ENCODE results near the gene ACTA2.
A peak's percentile ranks its signal among the peaks of the same experiment; 100 is the strongest.

DNA sequence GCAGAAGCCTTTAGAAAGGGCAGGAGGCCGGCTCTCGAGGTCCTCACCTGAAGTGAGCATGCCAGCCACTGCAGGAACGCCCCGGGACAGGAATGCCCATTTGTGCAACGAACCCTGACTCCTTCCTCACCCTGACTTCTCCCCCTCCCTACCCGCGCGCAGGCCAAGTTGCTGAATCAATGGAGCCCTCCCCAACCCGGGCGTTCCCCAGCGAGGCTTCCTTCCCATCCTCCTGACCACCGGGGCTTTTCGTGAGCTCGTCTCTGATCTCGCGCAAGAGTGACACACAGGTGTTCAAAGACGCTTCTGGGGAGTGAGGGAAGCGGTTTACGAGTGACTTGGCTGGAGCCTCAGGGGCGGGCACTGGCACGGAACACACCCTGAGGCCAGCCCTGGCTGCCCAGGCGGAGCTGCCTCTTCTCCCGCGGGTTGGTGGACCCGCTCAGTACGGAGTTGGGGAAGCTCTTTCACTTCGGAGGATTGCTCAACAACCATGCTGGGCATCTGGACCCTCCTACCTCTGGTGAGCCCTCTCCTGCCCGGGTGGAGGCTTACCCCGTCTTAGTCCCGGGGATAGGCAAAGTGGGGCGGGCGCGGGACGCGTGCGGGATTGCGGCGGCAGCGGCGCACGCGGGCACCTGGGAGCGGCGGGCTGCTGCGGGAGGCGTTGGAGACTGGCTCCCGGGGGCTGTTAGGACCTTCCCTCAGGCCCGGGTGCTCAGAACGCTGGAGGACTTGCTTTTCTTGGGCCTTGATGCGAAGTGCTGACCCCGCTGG lies 38.0 kb upstream of the ACTA2 start, which contains the start of gene FAS:
- TF ChIP-seq, protein P1, sequence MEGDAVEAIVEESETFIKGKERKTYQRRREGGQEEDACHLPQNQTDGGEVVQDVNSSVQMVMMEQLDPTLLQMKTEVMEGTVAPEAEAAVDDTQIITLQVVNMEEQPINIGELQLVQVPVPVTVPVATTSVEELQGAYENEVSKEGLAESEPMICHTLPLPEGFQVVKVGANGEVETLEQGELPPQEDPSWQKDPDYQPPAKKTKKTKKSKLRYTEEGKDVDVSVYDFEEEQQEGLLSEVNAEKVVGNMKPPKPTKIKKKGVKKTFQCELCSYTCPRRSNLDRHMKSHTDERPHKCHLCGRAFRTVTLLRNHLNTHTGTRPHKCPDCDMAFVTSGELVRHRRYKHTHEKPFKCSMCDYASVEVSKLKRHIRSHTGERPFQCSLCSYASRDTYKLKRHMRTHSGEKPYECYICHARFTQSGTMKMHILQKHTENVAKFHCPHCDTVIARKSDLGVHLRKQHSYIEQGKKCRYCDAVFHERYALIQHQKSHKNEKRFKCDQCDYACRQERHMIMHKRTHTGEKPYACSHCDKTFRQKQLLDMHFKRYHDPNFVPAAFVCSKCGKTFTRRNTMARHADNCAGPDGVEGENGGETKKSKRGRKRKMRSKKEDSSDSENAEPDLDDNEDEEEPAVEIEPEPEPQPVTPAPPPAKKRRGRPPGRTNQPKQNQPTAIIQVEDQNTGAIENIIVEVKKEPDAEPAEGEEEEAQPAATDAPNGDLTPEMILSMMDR (IDR thresholded peaks at IDR 0.05; ENCODE audit: low read depth, low read length, missing input control): no peak
- TF ChIP-seq, protein P2, sequence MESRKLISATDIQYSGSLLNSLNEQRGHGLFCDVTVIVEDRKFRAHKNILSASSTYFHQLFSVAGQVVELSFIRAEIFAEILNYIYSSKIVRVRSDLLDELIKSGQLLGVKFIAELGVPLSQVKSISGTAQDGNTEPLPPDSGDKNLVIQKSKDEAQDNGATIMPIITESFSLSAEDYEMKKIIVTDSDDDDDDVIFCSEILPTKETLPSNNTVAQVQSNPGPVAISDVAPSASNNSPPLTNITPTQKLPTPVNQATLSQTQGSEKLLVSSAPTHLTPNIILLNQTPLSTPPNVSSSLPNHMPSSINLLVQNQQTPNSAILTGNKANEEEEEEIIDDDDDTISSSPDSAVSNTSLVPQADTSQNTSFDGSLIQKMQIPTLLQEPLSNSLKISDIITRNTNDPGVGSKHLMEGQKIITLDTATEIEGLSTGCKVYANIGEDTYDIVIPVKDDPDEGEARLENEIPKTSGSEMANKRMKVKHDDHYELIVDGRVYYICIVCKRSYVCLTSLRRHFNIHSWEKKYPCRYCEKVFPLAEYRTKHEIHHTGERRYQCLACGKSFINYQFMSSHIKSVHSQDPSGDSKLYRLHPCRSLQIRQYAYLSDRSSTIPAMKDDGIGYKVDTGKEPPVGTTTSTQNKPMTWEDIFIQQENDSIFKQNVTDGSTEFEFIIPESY (IDR thresholded peaks at IDR 0.05): no peak
- peak; percentile 41 for TF ChIP-seq TAF1 (conservative IDR thresholded peaks at IDR 0.05)
- TF ChIP-seq, protein P3, sequence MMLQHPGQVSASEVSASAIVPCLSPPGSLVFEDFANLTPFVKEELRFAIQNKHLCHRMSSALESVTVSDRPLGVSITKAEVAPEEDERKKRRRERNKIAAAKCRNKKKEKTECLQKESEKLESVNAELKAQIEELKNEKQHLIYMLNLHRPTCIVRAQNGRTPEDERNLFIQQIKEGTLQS (IDR thresholded peaks at IDR 0.05): no peak
- TF ChIP-seq EGR1 (IDR thresholded peaks at IDR 0.05; ENCODE audit: low read depth in 2 of 2): no peak
- TF ChIP-seq, protein P4, sequence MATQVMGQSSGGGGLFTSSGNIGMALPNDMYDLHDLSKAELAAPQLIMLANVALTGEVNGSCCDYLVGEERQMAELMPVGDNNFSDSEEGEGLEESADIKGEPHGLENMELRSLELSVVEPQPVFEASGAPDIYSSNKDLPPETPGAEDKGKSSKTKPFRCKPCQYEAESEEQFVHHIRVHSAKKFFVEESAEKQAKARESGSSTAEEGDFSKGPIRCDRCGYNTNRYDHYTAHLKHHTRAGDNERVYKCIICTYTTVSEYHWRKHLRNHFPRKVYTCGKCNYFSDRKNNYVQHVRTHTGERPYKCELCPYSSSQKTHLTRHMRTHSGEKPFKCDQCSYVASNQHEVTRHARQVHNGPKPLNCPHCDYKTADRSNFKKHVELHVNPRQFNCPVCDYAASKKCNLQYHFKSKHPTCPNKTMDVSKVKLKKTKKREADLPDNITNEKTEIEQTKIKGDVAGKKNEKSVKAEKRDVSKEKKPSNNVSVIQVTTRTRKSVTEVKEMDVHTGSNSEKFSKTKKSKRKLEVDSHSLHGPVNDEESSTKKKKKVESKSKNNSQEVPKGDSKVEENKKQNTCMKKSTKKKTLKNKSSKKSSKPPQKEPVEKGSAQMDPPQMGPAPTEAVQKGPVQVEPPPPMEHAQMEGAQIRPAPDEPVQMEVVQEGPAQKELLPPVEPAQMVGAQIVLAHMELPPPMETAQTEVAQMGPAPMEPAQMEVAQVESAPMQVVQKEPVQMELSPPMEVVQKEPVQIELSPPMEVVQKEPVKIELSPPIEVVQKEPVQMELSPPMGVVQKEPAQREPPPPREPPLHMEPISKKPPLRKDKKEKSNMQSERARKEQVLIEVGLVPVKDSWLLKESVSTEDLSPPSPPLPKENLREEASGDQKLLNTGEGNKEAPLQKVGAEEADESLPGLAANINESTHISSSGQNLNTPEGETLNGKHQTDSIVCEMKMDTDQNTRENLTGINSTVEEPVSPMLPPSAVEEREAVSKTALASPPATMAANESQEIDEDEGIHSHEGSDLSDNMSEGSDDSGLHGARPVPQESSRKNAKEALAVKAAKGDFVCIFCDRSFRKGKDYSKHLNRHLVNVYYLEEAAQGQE (IDR thresholded peaks at IDR 0.05): no peak
- TF ChIP-seq YY1 (IDR thresholded peaks at IDR 0.05): peak; percentile 59
- TF ChIP-seq, protein P5, sequence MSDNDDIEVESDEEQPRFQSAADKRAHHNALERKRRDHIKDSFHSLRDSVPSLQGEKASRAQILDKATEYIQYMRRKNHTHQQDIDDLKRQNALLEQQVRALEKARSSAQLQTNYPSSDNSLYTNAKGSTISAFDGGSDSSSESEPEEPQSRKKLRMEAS (IDR thresholded peaks at IDR 0.05): peak; percentile 65
- TF ChIP-seq RAD21 (IDR thresholded peaks at IDR 0.05): peak in 1 of 2 donors; percentile 10
- peak in 1 of 2 donors; percentile 32 for TF ChIP-seq JUND (IDR thresholded peaks at IDR 0.05)
- TF ChIP-seq SP1 (IDR thresholded peaks at IDR 0.05): no peak
- TF ChIP-seq FOXA2 (IDR thresholded peaks at IDR 0.05): no peak
- TF ChIP-seq GABPA (IDR thresholded peaks at IDR 0.05 in 1 of 2, conservative IDR thresholded peaks at IDR 0.05 in 1 of 2): no peak
